Measurements from ENCODE around the gene NUP210. TPM values are rescaled to one million over a fixed set of nuclear protein-coding genes. Genes with fewer than 3 reads are reported as not detected.

NUP210 gene
- total and polyA plus RNA-seq, 2 donors (not counting 3 experiments of a cell fraction or from before 2014, with no cell fraction given) = 0.14 to 0.84 TPM

DNA sequence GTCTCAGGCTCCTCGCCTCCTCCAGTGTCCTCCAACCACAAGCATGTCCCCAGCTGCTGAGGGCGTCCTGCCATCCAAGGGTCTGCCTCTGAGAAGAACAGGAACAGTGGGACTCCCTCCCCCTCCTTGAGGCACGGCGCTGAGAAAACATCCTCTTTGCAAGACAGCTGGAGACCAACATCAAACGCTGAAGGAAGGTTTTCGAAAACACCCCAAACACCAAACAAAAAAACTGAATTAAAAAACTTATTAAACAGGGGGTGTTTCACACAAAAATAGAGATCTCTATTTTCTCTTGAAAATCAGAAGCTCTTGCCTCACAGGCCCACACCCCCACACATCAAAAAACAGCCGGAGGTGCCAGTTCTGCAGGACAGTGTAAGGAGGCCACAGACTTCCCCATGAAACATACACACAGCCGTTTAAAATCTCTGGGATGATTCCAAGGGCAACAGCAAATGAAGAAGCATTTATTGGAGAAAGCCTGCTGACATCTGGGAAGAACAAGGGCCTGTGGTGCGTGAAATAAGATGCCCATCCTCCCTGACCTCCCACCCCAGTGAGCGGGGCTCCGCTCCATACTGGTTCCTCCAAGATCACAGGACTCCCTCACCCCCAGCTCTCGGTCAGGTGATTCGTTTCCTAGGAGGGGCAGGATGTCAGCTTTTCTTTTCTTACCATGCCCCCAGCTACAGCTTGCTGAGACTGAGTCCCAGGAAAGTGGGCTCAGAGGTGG lies 71.3 kb downstream of the NUP210 start:
- Histone ChIP-seq H3K27me3 (ENCODE audit: control insufficient read depth in 2 of 2, insufficient read depth in 2 of 2, low read length in 2 of 2) (no peaks in the 10 kb centered on the region), H3K9me3 (replicated peaks; ENCODE audit: control insufficient read depth, insufficient read depth, low read length) (no peaks in the 10 kb centered on the region), H3K4me1 (ENCODE audit: control insufficient read depth, extremely low read depth, insufficient read depth, low read length) (no peaks in the 10 kb centered on the region), H3K9me1 (replicated peaks; ENCODE audit: control insufficient read depth, extremely low read depth, insufficient read depth, low read length) (no peaks in the 10 kb centered on the region), H3K36me3 (ENCODE audit: control insufficient read depth in 2 of 2, extremely low read depth in 1 of 2, insufficient read depth in 2 of 2, low read length in 2 of 2) (no peaks in the 10 kb centered on the region), H3K79me2 (ENCODE audit: control insufficient read depth, insufficient read depth, low read length) (no peaks in the 10 kb centered on the region), H3K4me2 (ENCODE audit: insufficient read depth, low read length) (no peak overlapping the region), H3K9ac (replicated peaks; ENCODE audit: extremely low read depth, insufficient read depth, low read length) (no peak overlapping the region), H3K27ac (ENCODE audit: insufficient read depth, low read depth, low read length) (no peak overlapping the region), H2AFZ (ENCODE audit: low read depth, low read length) (no peak overlapping the region), H3K4me3 (replicated peaks in 1 of 3; ENCODE audit: insufficient read depth in 1 of 3, low read depth in 1 of 3, low read length in 3 of 3) (no peak overlapping the region), H4K20me1 (replicated peaks; ENCODE audit: control insufficient read depth, extremely low read depth, insufficient read depth, low read length) (no peaks in the 10 kb centered on the region)
- intact Hi-C loops (cut with micrococcal nuclease) (no loop called here), dilution Hi-C loops (cut with MboI; ENCODE audit: extremely low pct_ligation_motif_present, low sequenced_read_pairs) (no loop called here)
- FAIRE-seq (no peak), DNase-seq (ENCODE audit: low read depth, low spot score) (no peak)
- ChIA-PET CTCF (no interaction called here), POLR2A (no interaction called here)
- TF ChIP-seq GATA2 (IDR thresholded peaks at IDR 0.05; ENCODE audit: insufficient read depth, insufficient read length, low read depth, low read length) (no peak), POLR2A (IDR thresholded peaks at IDR 0.05; ENCODE audit: low read depth, low read length) (no peak), FOS (IDR thresholded peaks at IDR 0.05; ENCODE audit: borderline replicate concordance, insufficient read depth, low read length) (no peak), MYC (IDR thresholded peaks at IDR 0.05; ENCODE audit: low read depth, low read length) (no peak), POLR2AphosphoS5 (IDR thresholded peaks at IDR 0.05; ENCODE audit: insufficient read depth, low read depth, low read length) (no peak), EZH2 (IDR thresholded peaks at IDR 0.05; ENCODE audit: borderline replicate concordance, low read depth, low read length, severe bottlenecking) (no peak), JUN (IDR thresholded peaks at IDR 0.05; ENCODE audit: borderline replicate concordance, insufficient read depth, insufficient read length, low read depth) (no peak)
- TF ChIP-seq, protein P1, sequence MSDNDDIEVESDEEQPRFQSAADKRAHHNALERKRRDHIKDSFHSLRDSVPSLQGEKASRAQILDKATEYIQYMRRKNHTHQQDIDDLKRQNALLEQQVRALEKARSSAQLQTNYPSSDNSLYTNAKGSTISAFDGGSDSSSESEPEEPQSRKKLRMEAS (IDR thresholded peaks at IDR 0.05; ENCODE audit: insufficient read depth, insufficient read length) = no peak
- TF ChIP-seq, protein P2, sequence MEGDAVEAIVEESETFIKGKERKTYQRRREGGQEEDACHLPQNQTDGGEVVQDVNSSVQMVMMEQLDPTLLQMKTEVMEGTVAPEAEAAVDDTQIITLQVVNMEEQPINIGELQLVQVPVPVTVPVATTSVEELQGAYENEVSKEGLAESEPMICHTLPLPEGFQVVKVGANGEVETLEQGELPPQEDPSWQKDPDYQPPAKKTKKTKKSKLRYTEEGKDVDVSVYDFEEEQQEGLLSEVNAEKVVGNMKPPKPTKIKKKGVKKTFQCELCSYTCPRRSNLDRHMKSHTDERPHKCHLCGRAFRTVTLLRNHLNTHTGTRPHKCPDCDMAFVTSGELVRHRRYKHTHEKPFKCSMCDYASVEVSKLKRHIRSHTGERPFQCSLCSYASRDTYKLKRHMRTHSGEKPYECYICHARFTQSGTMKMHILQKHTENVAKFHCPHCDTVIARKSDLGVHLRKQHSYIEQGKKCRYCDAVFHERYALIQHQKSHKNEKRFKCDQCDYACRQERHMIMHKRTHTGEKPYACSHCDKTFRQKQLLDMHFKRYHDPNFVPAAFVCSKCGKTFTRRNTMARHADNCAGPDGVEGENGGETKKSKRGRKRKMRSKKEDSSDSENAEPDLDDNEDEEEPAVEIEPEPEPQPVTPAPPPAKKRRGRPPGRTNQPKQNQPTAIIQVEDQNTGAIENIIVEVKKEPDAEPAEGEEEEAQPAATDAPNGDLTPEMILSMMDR (IDR thresholded peaks at IDR 0.05; ENCODE audit: extremely low read depth in 1 of 2, insufficient read depth in 1 of 2, low read depth in 1 of 2, low read length in 2 of 2) = no peak
- no TSS peak for BruUV-seq (replicated peaks)

Data from endothelial cell of umbilical vein (primary cell).